Heart left ventricle (tissue), 16 donors: ENCODE results near the gene PTGIS. TPM values are rescaled to one million over a fixed set of nuclear protein-coding genes. Genes with fewer than 3 reads are reported as not detected.

Experiments
- ATAC-seq, 4 donors: fragments of 200-7000 bp; cut with Tn5 transposase; one replicate each; pipeline ENCODE4 v1.9.1; 2020 to 2022; ENCODE audit warnings: moderate library complexity in 4 of 4, mild to moderate bottlenecking in 3 of 4, moderate number of reproducible peaks in 1 of 4
- DNase-seq, 5 donors: peaks; one replicate each; pipeline ENCODE4 v3.0.0-alpha.2; 2020
- H3K27ac ChIP-seq, 12 donors: fragments of 200-600 bp; sonication (generic) in 4 of 12; one replicate each; pipeline versions ENCODE4 v1.5.0 to v1.8.0; 2016 to 2022; ENCODE audit warnings: mild to moderate bottlenecking in 2 of 12
- H3K27me3 ChIP-seq, 9 donors: fragments of 200-600 bp; sonication (generic) in 2 of 9; one replicate each; pipeline versions ENCODE4 v1.5.1 to v1.8.0; 2016 to 2022; ENCODE audit warnings: mild to moderate bottlenecking in 3 of 9
- H3K36me3 ChIP-seq, 9 donors: fragments of 200-600 bp; sonication (generic) in 2 of 9; one replicate each; pipeline versions ENCODE4 v1.5.0 to v1.8.0; 2018 to 2022; ENCODE audit warnings: mild to moderate bottlenecking in 2 of 9
- H3K4me1 ChIP-seq, 12 donors: fragments of 200-600 bp; sonication (generic) in 4 of 12; one replicate each; pipeline versions ENCODE4 v1.5.0 to v1.8.0; 2016 to 2022; ENCODE audit warnings: mild to moderate bottlenecking in 3 of 12
- H3K4me3 ChIP-seq, 12 donors: fragments of 200-600 bp; sonication (generic) in 4 of 12; one replicate each; pipeline versions ENCODE4 v1.5.0 to v1.8.0; 2017 to 2022; ENCODE audit warnings: mild to moderate bottlenecking in 9 of 12, moderate library complexity in 4 of 12
- H3K9me3 ChIP-seq, 12 donors: fragments of 200-600 bp; sonication (generic) in 4 of 12; one replicate each; pipeline versions ENCODE4 v1.5.0 to v1.8.0; 2016 to 2022; ENCODE audit warnings: mild to moderate bottlenecking in 1 of 12
- POLR2A ChIP-seq, 2 donors: fragments of 450-650 bp; IDR thresholded peaks; one replicate each; pipeline ENCODE4 v1.6.1; 2017; ENCODE audit warnings: antibody characterized with exemption in 2 of 2, mild to moderate bottlenecking in 2 of 2, moderate library complexity in 2 of 2
- WGBS, 4 donors: extraction: QIAGEN DNeasy Blood & Tissue Kit in 2 of 4; methylation state at CpG; one replicate each; pipeline versions ENCODE4 v1.1.5 to v1.1.7; 2013 to 2018; 5-methylcytosine and 5-hydroxymethylcytosine counted together
- intact Hi-C, 10 donors: fragments of 100-400 bp; cut with DNase I; formaldehyde crosslinking; loops; one replicate each; pipeline versions ENCODE4 v1.11.1 to v1.14.2; 2022
- polyA plus RNA-seq, 2 donors: library from polyadenylated mRNA; stranded (reverse); fragments of 200-250 nt; gene quantifications; one replicate each; pipeline ENCODE4 v1.2.3, GENCODE V29; 2013
- total RNA-seq, 9 donors: library from RNA; depleted of rRNA in 2 of 9; stranded (reverse); fragments of >200 nt in 2 of 9; fragmentation: NEBNext Ultra II Directional in 3 of 9; extraction: Animal tissue kit (Norgen Biotek cat#: 25700) in 3 of 9; gene quantifications; one replicate each; pipeline versions ENCODE4 v1.1.0 to v1.2.4, GENCODE V29; 2016 to 2023
- TF ChIP-seq, protein P1 (sequence below), 12 donors: fragments of 200-600 bp; sonication (generic) in 4 of 12; IDR thresholded peaks; one replicate each; pipeline versions ENCODE4 v1.5.0 to v1.8.0; 2018 to 2022; ENCODE audit warnings: antibody characterized with exemption in 12 of 12, mild to moderate bottlenecking in 5 of 12
- donor health status: ischemic (EF 13 %, LVEDD 7.1; RV severe dilation, severe dysfunction).
- donor health status: healthy with polysubstance abuse.
- donor health status: DM: no; HTN: yes; CAD: no.
- donor health status: DM: no; HTN: no; CAD: no.
- donor health status: ischemic (EF 25% LVEDD 6.9; RV normal size, moderate dysfunction).
- donor health status: ischemic (EF 25% LVEDD 5.7; RV mildly dilated, moderate dysfunction).
- donor health status: healthy.
- donor health status: DM: yes; HTN: yes; CAD: no.
- donor health status: ischemic (EF 35%, LVEDD 5.7; RV mildly dilated, moderate dysfunction).
- donor health status: nonischemic (EF 11% LVEDD 7.7; RV severe dilation, severe dysfunction).
- donor health status: DM: yes; HTN: yes; CAD: no.
- donor health status: PGD.
- donor health status: ischemic (EF 29% LVEDD 5.4; RV normal size, mild dysfunction).
- donor health status: nonischemic (EF 23%, LVEDD 6.1; RV moderate dilation, normal function).

The PTGIS gene
- total and polyA plus RNA-seq, 11 donors, result 5.3 to 95.2 (median 20.1) TPM

DNA sequence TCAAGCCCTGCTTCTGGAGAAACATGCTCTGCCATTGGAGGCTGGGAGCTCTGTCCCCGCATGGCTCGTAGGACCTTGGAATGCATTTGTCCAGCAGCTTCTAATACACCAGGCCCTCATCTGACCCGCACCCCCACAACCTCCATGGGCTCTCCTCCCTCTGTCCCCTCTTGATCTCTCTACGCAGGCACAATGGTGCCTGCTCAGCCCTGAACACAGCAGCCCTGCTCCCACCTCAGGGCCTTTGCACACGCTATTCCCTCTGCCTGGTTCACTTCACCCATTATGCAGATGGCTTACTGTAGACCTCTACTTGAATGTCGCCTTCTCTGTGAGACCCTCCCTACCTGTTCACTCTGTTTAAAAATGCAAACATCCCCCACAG, 27.0 kb upstream of the PTGIS start:
- intact Hi-C loops, result loop anchor here in 3 of 10 donors (5.0 kb wide), 2 partner anchors 33 to 38 kb away; no protein-coding TSS in a partner anchor
- WGBS, 4 donors, result 89 to 99% (median 94%) methylated on average over 6 of the region's 6 CpGs
- no peak for DNase-seq
- Histone ChIP-seq H3K27me3 (no peaks in the 10 kb centered on the region), H3K27ac (peak overlapping the region in 10 of 12 donors; percentile 29 to 87 (median 76)), H3K4me3 (peak overlapping the region in 1 of 12 donors; percentile 38), H3K4me1 (peaks cover 0 to 60% (median 33%) of the 10 kb centered on the region in 12 donors), H3K36me3 (no peaks in the 10 kb centered on the region), H3K9me3 (peaks cover 0 to 4% (median 0%) of the 10 kb centered on the region in 12 donors)
- ATAC-seq, result no peak
- TF ChIP-seq POLR2A (IDR thresholded peaks at IDR 0.05), result no peak
- TF ChIP-seq, protein P1, sequence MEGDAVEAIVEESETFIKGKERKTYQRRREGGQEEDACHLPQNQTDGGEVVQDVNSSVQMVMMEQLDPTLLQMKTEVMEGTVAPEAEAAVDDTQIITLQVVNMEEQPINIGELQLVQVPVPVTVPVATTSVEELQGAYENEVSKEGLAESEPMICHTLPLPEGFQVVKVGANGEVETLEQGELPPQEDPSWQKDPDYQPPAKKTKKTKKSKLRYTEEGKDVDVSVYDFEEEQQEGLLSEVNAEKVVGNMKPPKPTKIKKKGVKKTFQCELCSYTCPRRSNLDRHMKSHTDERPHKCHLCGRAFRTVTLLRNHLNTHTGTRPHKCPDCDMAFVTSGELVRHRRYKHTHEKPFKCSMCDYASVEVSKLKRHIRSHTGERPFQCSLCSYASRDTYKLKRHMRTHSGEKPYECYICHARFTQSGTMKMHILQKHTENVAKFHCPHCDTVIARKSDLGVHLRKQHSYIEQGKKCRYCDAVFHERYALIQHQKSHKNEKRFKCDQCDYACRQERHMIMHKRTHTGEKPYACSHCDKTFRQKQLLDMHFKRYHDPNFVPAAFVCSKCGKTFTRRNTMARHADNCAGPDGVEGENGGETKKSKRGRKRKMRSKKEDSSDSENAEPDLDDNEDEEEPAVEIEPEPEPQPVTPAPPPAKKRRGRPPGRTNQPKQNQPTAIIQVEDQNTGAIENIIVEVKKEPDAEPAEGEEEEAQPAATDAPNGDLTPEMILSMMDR (IDR thresholded peaks at IDR 0.05), result no peak

DNA sequence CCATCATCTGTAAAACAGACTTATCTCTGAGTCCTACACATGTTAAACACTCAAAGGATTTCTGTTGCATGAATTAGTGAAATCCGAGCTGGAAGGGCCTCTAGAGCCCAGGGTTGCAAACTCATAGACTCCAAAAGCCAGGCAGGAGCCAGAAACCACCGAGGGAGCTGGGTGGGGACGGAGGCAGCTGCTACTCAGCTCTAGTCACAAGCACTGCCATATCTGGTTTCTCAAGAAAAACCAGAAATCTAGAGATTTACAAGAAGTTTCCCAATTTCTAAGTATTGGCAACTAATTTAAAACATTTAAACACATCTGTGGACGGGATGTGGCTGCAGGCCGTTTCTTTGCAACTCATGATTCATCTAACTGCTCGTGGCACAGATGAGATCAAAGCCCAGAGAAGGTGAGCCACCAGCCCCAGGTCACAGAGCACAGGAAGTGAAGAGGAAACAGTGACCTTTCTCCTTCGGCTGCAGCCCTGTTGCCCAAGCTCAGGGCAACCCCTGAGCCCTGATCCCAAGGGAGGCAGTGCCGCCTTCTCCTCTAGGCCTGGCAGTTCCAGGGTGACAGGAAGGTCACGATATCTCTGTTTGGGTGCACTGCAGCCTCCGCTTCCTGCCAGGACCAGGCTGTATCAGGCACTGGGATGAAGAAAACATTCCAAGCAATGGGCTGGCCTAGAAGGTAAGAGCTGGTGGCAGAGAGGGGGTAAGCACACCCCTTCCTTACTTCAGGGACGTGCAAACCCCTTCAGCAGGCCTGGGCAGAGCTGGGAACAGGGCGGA, 26.4 kb upstream of the PTGIS start:
- TF ChIP-seq, protein P1 (IDR thresholded peaks at IDR 0.05), result no peak
- TF ChIP-seq POLR2A (IDR thresholded peaks at IDR 0.05), result no peak
- ATAC-seq (peak; percentile 40 to 80 (median 79)), DNase-seq (peak; percentile 55 to 80 (median 67))
- intact Hi-C loops, result loop anchor here in 2 of 10 donors (5.0 kb wide), 1 partner anchor 37 kb away; no protein-coding TSS in a partner anchor
- Histone ChIP-seq H3K36me3 (no peaks in the 10 kb centered on the region), H3K27me3 (no peaks in the 10 kb centered on the region), H3K4me1 (peaks cover 0 to 60% (median 33%) of the 10 kb centered on the region in 12 donors), H3K9me3 (peaks cover 0 to 4% (median 0%) of the 10 kb centered on the region in 12 donors), H3K4me3 (peak overlapping the region in 1 of 12 donors; percentile 38), H3K27ac (peak overlapping the region; percentile 26 to 87 (median 70))
- 45 to 63% (median 61%) methylated on average over 11 to 12 of the region's 12 CpGs for WGBS, 4 donors

DNA sequence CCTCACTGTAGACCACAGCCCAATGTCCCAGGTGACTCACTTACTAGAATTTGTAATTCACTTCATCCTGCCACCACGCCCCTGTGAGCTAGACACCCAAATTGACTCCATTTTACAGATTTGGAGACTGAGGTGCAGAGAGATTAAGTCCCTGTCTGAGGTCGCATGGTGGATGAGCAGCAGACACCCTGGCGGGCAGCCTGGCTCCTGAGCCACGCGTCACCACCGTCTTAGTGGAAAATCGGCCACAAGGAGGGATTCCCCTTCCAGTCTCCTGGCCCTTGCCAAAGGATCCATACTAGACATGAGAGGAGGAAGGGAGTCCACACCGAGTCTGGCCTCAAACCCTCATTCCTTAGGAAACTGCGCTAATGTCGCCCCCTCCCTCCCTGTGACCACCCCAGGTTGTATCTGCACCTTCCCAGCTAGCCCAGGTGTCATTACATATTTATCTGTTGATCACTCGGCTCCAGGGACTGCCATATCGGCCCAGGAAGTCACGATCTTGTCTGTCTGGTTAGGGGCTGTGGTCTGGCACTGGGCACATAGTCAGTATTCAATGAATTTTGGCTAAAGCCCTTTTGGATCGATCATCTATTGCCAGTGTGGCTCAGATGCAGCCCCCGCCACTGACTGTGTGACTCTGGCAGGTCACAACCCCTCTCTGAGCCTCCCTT, 25.7 kb upstream of the PTGIS start:
- TF ChIP-seq POLR2A (IDR thresholded peaks at IDR 0.05), result no peak
- TF ChIP-seq, protein P1 (IDR thresholded peaks at IDR 0.05), result no peak
- H3K27ac ChIP-seq, result peak overlapping the region; percentile 26 to 87 (median 70)
- peaks cover 0 to 63% (median 33%) of the 10 kb centered on the region in 12 donors for H3K4me1 ChIP-seq
- 69 to 83% (median 78%) methylated on average over 15 of the region's 15 CpGs for WGBS, 4 donors
- ATAC-seq, result peak in 1 of 4 donors; percentile 8
- peaks cover 0 to 4% (median 0%) of the 10 kb centered on the region in 12 donors for H3K9me3 ChIP-seq
- H3K27me3 ChIP-seq, result no peaks in the 10 kb centered on the region
- no peaks in the 10 kb centered on the region for H3K36me3 ChIP-seq
- peak in 1 of 5 donors; percentile 56 for DNase-seq
- no peak overlapping the region for H3K4me3 ChIP-seq
- intact Hi-C loops, result loop anchor here in 2 of 10 donors (5.0 kb wide), 1 partner anchor 36 kb away; no protein-coding TSS in a partner anchor

DNA sequence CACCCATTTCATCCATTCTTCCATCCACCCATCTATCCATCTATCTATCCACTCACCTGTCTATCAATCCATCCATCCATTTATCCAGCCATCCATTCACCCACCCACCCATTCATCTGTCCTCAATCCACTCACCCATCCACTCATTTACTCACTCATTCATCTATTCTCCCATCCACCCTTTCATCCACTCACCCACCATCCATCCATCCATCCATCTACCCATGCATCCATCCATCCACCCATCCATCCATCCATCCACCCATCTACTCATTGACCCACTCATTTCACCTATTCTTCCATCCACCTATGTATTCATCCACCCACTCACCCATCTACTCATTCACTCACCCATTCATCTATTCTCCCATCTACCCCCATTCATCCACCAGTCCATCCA, 24.2 kb upstream of the PTGIS start:
- H3K36me3 ChIP-seq, result no peaks in the 10 kb centered on the region
- H3K9me3 ChIP-seq, result no peaks in the 10 kb centered on the region
- no peak for DNase-seq
- peaks cover 0 to 64% (median 36%) of the 10 kb centered on the region in 12 donors for H3K4me1 ChIP-seq
- H3K27ac ChIP-seq, result peak overlapping the region in 6 of 12 donors; percentile 76 to 92 (median 84)
- intact Hi-C loops, result loop anchor here in 2 of 10 donors (5.0 kb wide), 1 partner anchor 35 kb away; no protein-coding TSS in a partner anchor
- H3K27me3 ChIP-seq, result no peaks in the 10 kb centered on the region
- no peak for ATAC-seq
- H3K4me3 ChIP-seq, result no peak overlapping the region
- TF ChIP-seq, protein P1 (IDR thresholded peaks at IDR 0.05), result no peak
- no peak for TF ChIP-seq POLR2A (IDR thresholded peaks at IDR 0.05)
